HCT116 (cell line): ENCODE results near the gene WNT9B. TPM values are rescaled to one million over a fixed set of nuclear protein-coding genes. Genes with fewer than 3 reads are reported as not detected.

Source experiments
- ATAC-seq: fragments of 200-7000 bp; cut with Tn5 transposase; 2 replicates; pipeline ENCODE4 v1.9.1; 2020; ENCODE audit warnings: mild to moderate bottlenecking, moderate library complexity
- BruUV-seq: library from RNA; stranded (reverse); fragments of 400-500 nt; replicated peaks from 2 replicates; lab custom pipeline; 2021; lab: Mats Ljungman, UMichigan
- CTCF ChIA-PET: fragments of 300-600 bp; sonication (Branson Sonifier 250); formaldehyde crosslinking; loops from one replicate; lab custom pipeline; 2021; ENCODE audit warnings: antibody characterized with exemption; lab: Charles Lee
- POLR2A ChIA-PET: fragments of 300-600, 350-600 bp; sonication (Branson Sonifier 250); formaldehyde crosslinking; loops from one replicate; lab custom pipeline; 2021; ENCODE audit warnings: antibody characterized with exemption; lab: Charles Lee
- RAD21 ChIA-PET, 2 experiments: fragments of 300-600 bp; sonication (Branson Sonifier 250); formaldehyde crosslinking; loops; one replicate each; lab custom pipeline; 2023; ENCODE audit warnings: low total read pairs in 2 of 2; ENCODE audit not compliant: uncharacterized antibody in 2 of 2, unreplicated experiment in 2 of 2, low non-redundant PET in 1 of 2; lab: Charles Lee
- DNase-seq: peaks from one replicate; pipeline ENCODE4 v3.0.0-alpha.2; 2010; ENCODE audit warnings: low read depth, low spot score
- H2AFZ ChIP-seq: fragments of 200-600 bp; shearing (Covaris generic), sonication (generic); 2 replicates; pipeline ENCODE4 v1.6.1; 2017; ENCODE audit warnings: low read depth, mixed run types, mixed read lengths, antibody characterized with exemption, low read length; ENCODE audit not compliant: poor library complexity, severe bottlenecking
- H3K27ac ChIP-seq: 2 replicates; pipeline ENCODE4 v1.5.1; 2012; ENCODE audit warnings: low read depth, low read length
- H3K27me3 ChIP-seq: fragments of 200-600 bp; sonication (generic); 2 replicates; pipeline ENCODE4 v1.6.1; 2016; ENCODE audit warnings: mixed run types, low read length, mixed read lengths; ENCODE audit not compliant: insufficient read depth
- H3K36me3 ChIP-seq, 2 experiments: fragments of 200-500 bp in 1 of 2; fragments of 200-600 bp in 1 of 2; sonication (Bioruptor generic) in 1 of 2; sonication (generic) in 1 of 2; 2 replicates each; pipeline versions ENCODE4 v1.5.1 to v1.6.1; 2014 to 2016; ENCODE audit warnings: low read length in 2 of 2, inconsistent platforms in 1 of 2, mixed read lengths in 1 of 2, mixed run types in 1 of 2; ENCODE audit not compliant: insufficient read depth in 2 of 2, control insufficient read depth in 1 of 2
- H3K4me1 ChIP-seq, 2 experiments: fragments of 200-600 bp in 1 of 2; sonication (generic) in 1 of 2; 2 replicates each; pipeline versions ENCODE4 v1.5.1 to v1.6.1; 2012 to 2017; ENCODE audit warnings: low read length in 2 of 2, inconsistent platforms in 1 of 2, mild to moderate bottlenecking in 1 of 2, mixed read lengths in 1 of 2, mixed run types in 1 of 2, moderate library complexity in 1 of 2; ENCODE audit not compliant: insufficient read depth in 2 of 2, control insufficient read depth in 1 of 2
- H3K4me2 ChIP-seq: fragments of 200-600 bp; sonication (generic); 2 replicates; pipeline ENCODE4 v1.6.1; 2017; ENCODE audit warnings: mixed run types, low read length, mixed read lengths
- H3K4me3 ChIP-seq, 2 experiments: fragments of 200-600 bp in 1 of 2; sonication (generic) in 1 of 2; replicated peaks in 1 of 2; 2 replicates each; pipeline ENCODE4 v1.5.1; 2011 to 2016; ENCODE audit warnings: low read length in 2 of 2, control low read depth in 1 of 2, low read depth in 1 of 2, mild to moderate bottlenecking in 1 of 2, mixed read lengths in 1 of 2, mixed run types in 1 of 2
- H3K79me2 ChIP-seq: fragments of 200-600 bp; sonication (generic); 2 replicates; pipeline ENCODE4 v1.6.1; 2017; ENCODE audit warnings: mild to moderate bottlenecking, mixed run types, low read length, moderate library complexity, mixed read lengths; ENCODE audit not compliant: insufficient read depth
- H3K9ac ChIP-seq: fragments of 200-600 bp; sonication (generic); 2 replicates; pipeline ENCODE4 v1.6.1; 2016; ENCODE audit warnings: low read length, mixed read lengths
- H3K9me2 ChIP-seq: fragments of 200-600 bp; sonication (generic), shearing (Covaris generic); 2 replicates; pipeline ENCODE4 v1.6.1; 2017; ENCODE audit warnings: mixed run types, mild to moderate bottlenecking, moderate library complexity; ENCODE audit not compliant: insufficient read depth
- H3K9me3 ChIP-seq, 2 experiments: fragments of 200-500 bp in 1 of 2; fragments of 200-600 bp in 1 of 2; sonication (Bioruptor generic) in 1 of 2; sonication (generic) in 1 of 2; 2 replicates each; pipeline ENCODE4 v1.6.1; 2014 to 2017; ENCODE audit warnings: low read length in 2 of 2, mixed read lengths in 2 of 2, inconsistent platforms in 1 of 2, low read depth in 1 of 2, mild to moderate bottlenecking in 1 of 2, mixed run types in 1 of 2, moderate library complexity in 1 of 2; ENCODE audit not compliant: control insufficient read depth in 1 of 2, insufficient read depth in 1 of 2
- H4K20me1 ChIP-seq: fragments of 200-600 bp; sonication (generic), shearing (Covaris generic); 2 replicates; pipeline ENCODE4 v1.6.1; 2017; ENCODE audit warnings: mixed run types, mild to moderate bottlenecking, moderate library complexity; ENCODE audit not compliant: insufficient read depth
- ATF3 ChIP-seq: IDR thresholded peaks from 2 replicates; pipeline ENCODE4 v1.6.1; 2012
- CBX3 ChIP-seq: IDR thresholded peaks from 2 replicates; pipeline ENCODE4 v1.6.1; 2012; ENCODE audit warnings: low read depth
- CEBPB ChIP-seq: IDR thresholded peaks from 2 replicates; pipeline ENCODE4 v1.6.1; 2012; ENCODE audit warnings: low read depth
- CTCF ChIP-seq, 3 experiments: fragments of 200-600 bp in 1 of 3; sonication (generic) in 1 of 3; IDR thresholded peaks in 2 of 3; conservative IDR thresholded peaks in 1 of 3; 2 replicates each; pipeline ENCODE4 v1.5.1; 2012 to 2017; ENCODE audit warnings: low read depth in 2 of 3, low read length in 2 of 3, antibody characterized with exemption in 1 of 3, borderline replicate concordance in 1 of 3, control low read depth in 1 of 3, mild to moderate bottlenecking in 1 of 3, mixed read lengths in 1 of 3, mixed run types in 1 of 3, moderate library complexity in 1 of 3; ENCODE audit not compliant: insufficient read depth in 1 of 3
- ELF1 ChIP-seq: IDR thresholded peaks from 2 replicates; pipeline ENCODE4 v1.6.1; 2012; ENCODE audit warnings: low read depth, borderline replicate concordance
- EZH2 ChIP-seq: fragments of 200-600 bp; sonication (generic); IDR thresholded peaks from 2 replicates; pipeline ENCODE4 v1.6.1; 2017; ENCODE audit warnings: antibody characterized with exemption, mixed run types
- EZH2phosphoT487 ChIP-seq: fragments of 200-600 bp; IDR thresholded peaks from 2 replicates; pipeline ENCODE4 v1.6.1; 2018; ENCODE audit warnings: antibody characterized with exemption, borderline replicate concordance
- JUND ChIP-seq: IDR thresholded peaks from 2 replicates; pipeline ENCODE4 v1.6.1; 2012
- MAX ChIP-seq: IDR thresholded peaks from 2 replicates; pipeline ENCODE4 v1.6.1; 2012
- POLR2A ChIP-seq: IDR thresholded peaks from 2 replicates; pipeline ENCODE4 v1.7.0; 2011; ENCODE audit warnings: borderline replicate concordance; ENCODE audit not compliant: insufficient read depth, insufficient read length; ENCODE audit errors: extremely low read depth
- RAD21 ChIP-seq: IDR thresholded peaks from 2 replicates; pipeline ENCODE4 v1.6.1; 2012; ENCODE audit warnings: low read depth, mild to moderate bottlenecking
- REST ChIP-seq: IDR thresholded peaks from 2 replicates; pipeline ENCODE4 v1.6.1; 2012; ENCODE audit warnings: low read depth
- SIN3A ChIP-seq: IDR thresholded peaks from 2 replicates; pipeline ENCODE4 v1.6.1; 2012; ENCODE audit warnings: low read depth
- SP1 ChIP-seq: IDR thresholded peaks from 2 replicates; pipeline ENCODE4 v1.6.1; 2012; ENCODE audit warnings: low read depth
- SRF ChIP-seq: IDR thresholded peaks from 2 replicates; pipeline ENCODE4 v1.6.1; 2012; ENCODE audit warnings: low read depth
- TCF7L2 ChIP-seq: IDR thresholded peaks from 2 replicates; pipeline ENCODE4 v1.7.0; 2011; ENCODE audit warnings: borderline replicate concordance, inconsistent platforms; ENCODE audit not compliant: insufficient read depth, insufficient read length; ENCODE audit errors: extremely low read depth
- ZBTB33 ChIP-seq: IDR thresholded peaks from 2 replicates; pipeline ENCODE4 v1.6.1; 2011; ENCODE audit warnings: mild to moderate bottlenecking, low read length, moderate library complexity; ENCODE audit not compliant: insufficient replicate concordance; ENCODE audit errors: extremely low read depth
- ZFX ChIP-seq: fragments of 450-650 bp; IDR thresholded peaks from 2 replicates; pipeline ENCODE4 v1.6.1; 2017
- ZNF274 ChIP-seq: fragments of 200-500 bp; sonication (Bioruptor generic); IDR thresholded peaks from 2 replicates; pipeline ENCODE4 v1.6.1; 2014; ENCODE audit warnings: mild to moderate bottlenecking, low read depth, low read length, inconsistent platforms
- intact Hi-C: fragments of 100-400 bp; cut with micrococcal nuclease; formaldehyde crosslinking; loops from 2 replicates; pipeline ENCODE4 v1.10.0; 2022
- total RNA-seq: library from RNA; stranded (reverse); gene quantifications from one replicate; pipeline ENCODE4 v1.2.1, GENCODE V29; 2021; ENCODE audit not compliant: unreplicated experiment

WNT9B gene
- total RNA-seq, 1 experiment from 2014 or later: not detected

- no peaks in the 10 kb centered on the region for H3K27me3 ChIP-seq
- DNase-seq: no peak
- no peak overlapping the region for H3K27ac ChIP-seq
- H4K20me1 ChIP-seq: peaks cover 6% of the 10 kb centered on the region; the same call in 1 of the 2 replicates
- peaks cover 41 to 42% of the 10 kb centered on the region in 2 experiments for H3K36me3 ChIP-seq
- H3K4me3 ChIP-seq: no peak overlapping the region
- peaks cover 7 to 10% of the 10 kb centered on the region in 2 experiments for H3K4me1 ChIP-seq
- H3K79me2 ChIP-seq: peaks cover 69% of the 10 kb centered on the region
- intact Hi-C loops: loop anchor here (10.0 kb wide), 1 partner anchor 144 kb away; no protein-coding TSS in a partner anchor
- H2AFZ ChIP-seq: no peak overlapping the region
- no peak for ATAC-seq
- H3K9me2 ChIP-seq: no peaks in the 10 kb centered on the region
- no peak overlapping the region for H3K9ac ChIP-seq
- ChIA-PET POLR2A (no interaction called here), RAD21 (no interaction called here), CTCF (interaction anchor here (1.6 kb wide), 1 partner anchor 14 kb away, joined by 6 read pairs; no protein-coding TSS in a partner anchor)
- H3K9me3 ChIP-seq: no peaks in the 10 kb centered on the region
- no peak overlapping the region for H3K4me2 ChIP-seq
- no TSS peak for BruUV-seq
- TF ChIP-seq POLR2A (no peak), TCF7L2 (no peak), ZFX (no peak), REST (no peak), ZBTB33 (no peak), CTCF (IDR thresholded peaks at IDR 0.05 in 2 of 3, conservative IDR thresholded peaks at IDR 0.05 in 1 of 3; ENCODE audit: borderline replicate concordance in 1 of 3, insufficient read depth in 1 of 3, low read depth in 2 of 3, low read length in 2 of 3) (no peak), MAX (no peak), SIN3A (no peak), ELF1 (no peak), CEBPB (no peak), EZH2 (no peak), ATF3 (no peak), SP1 (no peak), CBX3 (no peak), SRF (no peak), ZNF274 (no peak), EZH2phosphoT487 (no peak), RAD21 (no peak), JUND (no peak)
- TF ChIP-seq, all 23 proteins: peak for 0
These were observed 77.3 kb downstream of the WNT9B start for GRCh38 chr17:46928467-46929261.
